Measurements from ENCODE around the gene SMIM14.
"Not testable (repeated sequence)": the region's sequence is repeated elsewhere in the genome, so short reads cannot be mapped to it uniquely, and the experiment has no call there.

SMIM14 gene

DNA sequence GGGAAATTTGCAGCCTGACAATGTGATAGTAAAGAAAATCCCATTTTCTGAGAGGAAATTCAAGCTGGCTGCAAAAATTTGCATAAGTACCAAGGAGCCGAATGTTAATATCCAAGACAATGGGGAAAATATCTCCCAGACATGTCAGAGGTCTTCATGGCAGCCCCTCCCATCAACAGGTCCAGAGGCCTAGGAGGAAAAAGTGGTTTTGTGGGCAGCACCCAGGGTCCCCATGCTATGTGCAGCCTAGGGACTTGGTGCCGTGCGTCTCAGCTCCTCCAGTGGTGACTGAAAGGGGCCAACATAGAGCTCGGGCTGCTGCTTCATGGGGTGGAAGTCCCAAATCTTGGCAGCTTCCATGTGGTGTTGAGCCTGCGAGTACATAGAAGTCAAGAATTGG is 105.1 kb downstream of the SMIM14 start:
- ChIA-PET POLR2A (ENCODE audit: low non-redundant PET) (interaction anchor here (0.7 kb wide), 1 partner anchor 26 kb away, joined by 4 read pairs; no protein-coding TSS in a partner anchor), CTCF (no interaction called here)
- TF ChIP-seq, protein P1, sequence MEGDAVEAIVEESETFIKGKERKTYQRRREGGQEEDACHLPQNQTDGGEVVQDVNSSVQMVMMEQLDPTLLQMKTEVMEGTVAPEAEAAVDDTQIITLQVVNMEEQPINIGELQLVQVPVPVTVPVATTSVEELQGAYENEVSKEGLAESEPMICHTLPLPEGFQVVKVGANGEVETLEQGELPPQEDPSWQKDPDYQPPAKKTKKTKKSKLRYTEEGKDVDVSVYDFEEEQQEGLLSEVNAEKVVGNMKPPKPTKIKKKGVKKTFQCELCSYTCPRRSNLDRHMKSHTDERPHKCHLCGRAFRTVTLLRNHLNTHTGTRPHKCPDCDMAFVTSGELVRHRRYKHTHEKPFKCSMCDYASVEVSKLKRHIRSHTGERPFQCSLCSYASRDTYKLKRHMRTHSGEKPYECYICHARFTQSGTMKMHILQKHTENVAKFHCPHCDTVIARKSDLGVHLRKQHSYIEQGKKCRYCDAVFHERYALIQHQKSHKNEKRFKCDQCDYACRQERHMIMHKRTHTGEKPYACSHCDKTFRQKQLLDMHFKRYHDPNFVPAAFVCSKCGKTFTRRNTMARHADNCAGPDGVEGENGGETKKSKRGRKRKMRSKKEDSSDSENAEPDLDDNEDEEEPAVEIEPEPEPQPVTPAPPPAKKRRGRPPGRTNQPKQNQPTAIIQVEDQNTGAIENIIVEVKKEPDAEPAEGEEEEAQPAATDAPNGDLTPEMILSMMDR (conservative IDR thresholded peaks at IDR 0.05; ENCODE audit: low read depth): no peak
- H3K27ac ChIP-seq: no peak overlapping the region
- no peak for DNase-seq (ENCODE audit: low spot score)

DNA sequence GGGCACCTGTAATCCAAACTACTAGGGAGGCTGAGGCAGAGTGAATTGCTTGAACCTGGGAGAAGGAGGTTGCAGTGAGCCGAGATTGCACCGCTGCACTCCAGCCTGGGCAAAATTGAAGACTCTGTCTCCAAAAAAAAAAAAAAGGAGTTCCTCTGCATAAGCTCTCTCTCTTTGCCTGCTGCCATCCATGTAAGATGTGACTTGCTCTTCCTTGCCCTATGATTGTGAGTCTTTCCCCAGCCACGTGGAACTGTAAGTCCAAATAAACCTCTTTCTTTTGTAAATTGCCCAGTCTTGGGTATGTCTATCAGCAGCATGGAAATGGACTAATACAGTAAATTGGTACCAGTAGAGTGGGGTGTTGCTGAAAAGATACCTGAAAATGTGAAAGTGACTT is 106.4 kb downstream of the SMIM14 start:
- H3K27ac ChIP-seq; POLR2A ChIA-PET (ENCODE audit: low non-redundant PET); CTCF ChIA-PET; DNase-seq (ENCODE audit: low spot score): not testable (repeated sequence)

DNA sequence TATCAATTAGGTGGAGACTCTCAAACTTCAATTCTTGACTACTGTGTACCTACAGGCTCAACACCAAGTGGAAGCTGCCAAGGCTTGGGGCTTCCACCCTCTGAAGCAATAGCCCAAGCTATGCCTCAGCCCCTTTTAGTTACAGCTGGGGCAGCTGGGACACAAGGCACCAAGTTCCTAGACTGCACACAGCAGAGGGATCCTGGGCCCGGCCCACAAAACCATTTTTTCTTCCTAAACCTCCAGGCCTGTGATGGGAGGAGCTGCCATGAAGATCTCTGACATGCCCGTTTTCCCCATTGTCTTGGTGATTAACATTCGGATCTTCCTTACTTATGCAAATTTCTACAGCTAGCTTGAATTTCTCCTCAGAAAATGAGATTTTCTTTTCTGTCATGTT is 108.0 kb downstream of the SMIM14 start:
- no peak for DNase-seq (ENCODE audit: low spot score)

DNA sequence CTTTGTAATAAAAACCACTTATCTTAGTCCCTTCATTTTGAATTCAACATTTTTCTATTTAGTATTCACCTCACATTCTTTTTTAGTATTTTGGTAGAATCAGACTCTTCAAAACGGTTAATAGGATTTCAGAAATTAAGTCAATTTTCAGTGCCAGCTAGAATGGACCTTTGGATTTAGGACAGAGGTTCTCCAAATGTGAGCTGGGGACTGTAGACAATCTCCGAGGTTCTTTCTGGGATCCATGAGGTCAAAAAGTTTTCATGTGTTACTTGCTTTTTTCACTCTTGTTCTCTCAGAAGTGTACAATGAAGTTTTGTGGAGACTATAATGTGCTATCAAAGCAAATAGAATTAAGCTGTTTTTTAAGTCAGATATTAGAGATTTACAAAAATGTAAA is 109.1 kb downstream of the SMIM14 start:
- TF ChIP-seq, protein P1 (conservative IDR thresholded peaks at IDR 0.05; ENCODE audit: low read depth): no peak
- ChIA-PET POLR2A (ENCODE audit: low non-redundant PET) (no interaction called here), CTCF (no interaction called here)
- no peak for DNase-seq (ENCODE audit: low spot score)
- H3K27ac ChIP-seq: no peak overlapping the region

More for the DNA sequence above, 108.0 kb downstream of the SMIM14 start:
- TF ChIP-seq, protein P1 (conservative IDR thresholded peaks at IDR 0.05; ENCODE audit: low read depth): no peak
- POLR2A ChIA-PET (ENCODE audit: low non-redundant PET): no interaction called here
- CTCF ChIA-PET: interaction anchor here (0.6 kb wide), 1 partner anchor 415 kb away, joined by 5 read pairs; no protein-coding TSS in a partner anchor
- no peak overlapping the region for H3K27ac ChIP-seq

DNA sequence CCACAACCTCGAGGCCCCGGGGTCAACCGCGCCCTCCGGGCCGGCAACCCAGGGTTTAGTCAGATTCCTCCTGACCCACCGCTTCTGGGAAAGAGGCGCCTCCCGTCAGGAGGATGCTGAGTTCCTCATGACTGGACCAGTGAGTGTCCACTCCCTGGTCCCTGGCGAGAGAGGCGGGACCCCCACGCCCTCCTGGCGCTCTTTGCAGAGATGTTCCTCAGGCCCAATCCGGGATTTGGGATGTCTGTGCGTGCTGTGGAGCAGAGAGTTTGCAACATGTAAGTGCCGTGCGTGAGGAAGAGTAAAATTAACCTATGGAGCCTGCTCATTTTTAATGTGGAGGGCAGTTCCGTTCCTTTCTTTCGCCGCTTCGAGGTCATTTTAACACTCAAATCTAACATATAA is 110.6 kb downstream of the SMIM14 start:
- CTCF ChIA-PET: no interaction called here
- POLR2A ChIA-PET (ENCODE audit: low non-redundant PET): no interaction called here
- H3K27ac ChIP-seq: peak overlapping the region; percentile 90
- TF ChIP-seq, protein P1 (conservative IDR thresholded peaks at IDR 0.05; ENCODE audit: low read depth): no peak
- DNase-seq (ENCODE audit: low spot score): peak; percentile 77

DNA sequence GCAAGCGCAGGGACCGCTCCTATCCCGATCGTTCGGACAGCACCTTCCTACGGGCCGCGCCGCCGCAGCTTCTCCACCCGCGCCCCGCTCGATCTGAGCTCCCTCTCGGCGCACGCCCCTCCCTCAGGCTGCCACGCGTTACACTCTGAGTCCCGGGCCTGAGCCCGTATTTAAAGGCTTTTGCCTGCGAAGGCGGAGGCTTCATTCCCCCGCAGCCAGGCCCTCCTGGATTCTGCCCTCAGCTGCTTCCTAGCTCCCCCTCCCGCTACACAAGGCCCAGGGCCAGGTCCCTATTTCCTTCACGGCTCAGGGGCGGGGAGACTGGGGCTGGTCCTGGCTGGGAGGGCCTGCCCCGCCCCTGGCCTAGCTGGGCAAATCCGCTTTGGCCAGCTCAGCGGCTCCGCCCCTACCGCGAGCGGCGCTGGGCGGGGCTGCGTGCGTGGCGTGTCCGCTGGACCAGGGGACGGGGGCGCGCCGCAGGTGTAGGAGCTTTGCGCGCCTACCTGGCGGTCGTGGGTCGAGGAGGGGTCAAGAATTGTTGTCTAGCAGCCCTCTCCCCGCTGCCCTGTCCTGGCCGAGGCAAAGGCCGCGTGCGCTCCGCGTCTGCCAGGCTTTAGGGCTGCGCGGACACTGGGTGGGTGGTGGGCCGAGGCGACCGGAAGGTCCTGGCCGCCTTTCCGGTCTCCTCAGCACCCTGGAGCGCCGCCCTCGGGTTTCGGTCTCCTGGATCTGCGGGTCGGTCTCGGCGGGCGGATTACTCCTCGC is 111.2 kb downstream of the SMIM14 start, which contains the start of gene UGDH:
Gene UGDH (minus strand): TSS at position 144 of the 765 bp plus-strand sequence. CDS start 5,927 bp downstream, outside the sequence.
- ChIA-PET POLR2A (ENCODE audit: low non-redundant PET) (interaction anchor here (0.6 to 1.0 kb wide), 4 partner anchors 15 to 163 kb away, joined by 3 to 6 read pairs (median 3); partner anchors contain the start of gene SMIM14), CTCF (interaction anchor here (0.6 to 0.8 kb wide), 2 partner anchors 59 to 405 kb away, joined by 3 to 5 read pairs; no protein-coding TSS in a partner anchor)
- DNase-seq (ENCODE audit: low spot score): peak; percentile 97
- TF ChIP-seq, protein P1 (conservative IDR thresholded peaks at IDR 0.05; ENCODE audit: low read depth): no peak
- H3K27ac ChIP-seq: peak within 1 kb of the TSS; percentile 90

All from RWPE1 (cell line).